ENCODE measurements around the gene EFHD1.

DNA sequence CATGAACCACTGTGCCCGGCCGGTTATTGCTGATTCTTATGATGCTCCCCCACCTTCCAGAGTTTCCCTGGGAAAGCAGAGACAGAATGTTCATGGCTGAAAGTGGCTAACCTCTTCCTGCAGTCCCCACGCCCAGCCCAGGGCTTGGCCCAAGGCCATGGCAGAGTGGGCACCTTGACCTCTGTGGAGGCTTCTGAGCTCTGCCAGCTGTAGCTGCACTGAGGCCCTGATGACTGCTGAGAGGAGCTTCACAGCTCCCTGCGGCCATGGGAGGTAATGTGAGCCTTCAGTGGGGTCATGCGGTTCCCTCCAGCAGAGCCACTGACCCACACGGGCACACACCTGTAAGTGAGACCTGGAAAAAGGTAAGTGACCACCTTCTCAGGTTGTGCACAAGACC lies 13.3 kb downstream of the EFHD1 start:
- TF ChIP-seq EZH2 (IDR thresholded peaks at IDR 0.05; ENCODE audit: borderline replicate concordance, low read depth, low read length, poor library complexity, severe bottlenecking) = no peak
- TF ChIP-seq, protein P1, sequence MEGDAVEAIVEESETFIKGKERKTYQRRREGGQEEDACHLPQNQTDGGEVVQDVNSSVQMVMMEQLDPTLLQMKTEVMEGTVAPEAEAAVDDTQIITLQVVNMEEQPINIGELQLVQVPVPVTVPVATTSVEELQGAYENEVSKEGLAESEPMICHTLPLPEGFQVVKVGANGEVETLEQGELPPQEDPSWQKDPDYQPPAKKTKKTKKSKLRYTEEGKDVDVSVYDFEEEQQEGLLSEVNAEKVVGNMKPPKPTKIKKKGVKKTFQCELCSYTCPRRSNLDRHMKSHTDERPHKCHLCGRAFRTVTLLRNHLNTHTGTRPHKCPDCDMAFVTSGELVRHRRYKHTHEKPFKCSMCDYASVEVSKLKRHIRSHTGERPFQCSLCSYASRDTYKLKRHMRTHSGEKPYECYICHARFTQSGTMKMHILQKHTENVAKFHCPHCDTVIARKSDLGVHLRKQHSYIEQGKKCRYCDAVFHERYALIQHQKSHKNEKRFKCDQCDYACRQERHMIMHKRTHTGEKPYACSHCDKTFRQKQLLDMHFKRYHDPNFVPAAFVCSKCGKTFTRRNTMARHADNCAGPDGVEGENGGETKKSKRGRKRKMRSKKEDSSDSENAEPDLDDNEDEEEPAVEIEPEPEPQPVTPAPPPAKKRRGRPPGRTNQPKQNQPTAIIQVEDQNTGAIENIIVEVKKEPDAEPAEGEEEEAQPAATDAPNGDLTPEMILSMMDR (conservative IDR thresholded peaks at IDR 0.05; ENCODE audit: low read depth, low read length) = no peak
